Measurements from ENCODE around the gene CACNB2.

Gene CACNB2

DNA sequence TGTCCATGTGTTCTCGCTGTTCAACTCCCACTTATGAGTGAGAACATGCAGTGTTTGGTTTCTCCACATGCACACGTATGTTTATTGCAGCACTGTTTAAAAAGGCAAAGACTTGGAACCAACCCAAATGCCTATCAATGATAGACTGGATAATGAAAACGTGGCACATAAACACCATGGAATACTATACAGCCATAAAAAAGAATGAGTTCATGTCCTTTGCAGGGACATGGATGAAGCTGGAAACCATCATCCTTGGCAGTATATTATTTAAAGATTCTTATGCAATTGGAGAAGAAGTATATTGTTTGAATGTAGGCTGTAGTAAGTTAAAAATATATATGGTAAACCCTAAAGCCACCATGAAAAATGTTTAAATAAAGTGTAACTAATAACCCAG, 7.2 kb upstream of the CACNB2 start:
- no peak overlapping the region for H3K27ac ChIP-seq (replicated peaks)
- no peaks in the 10 kb centered on the region for H3K27me3 ChIP-seq (ENCODE audit: insufficient read depth, poor library complexity, severe bottlenecking)
- H3K4me3 ChIP-seq (replicated peaks; ENCODE audit: insufficient read depth, low read length): no peak overlapping the region
- TF ChIP-seq, protein P1, sequence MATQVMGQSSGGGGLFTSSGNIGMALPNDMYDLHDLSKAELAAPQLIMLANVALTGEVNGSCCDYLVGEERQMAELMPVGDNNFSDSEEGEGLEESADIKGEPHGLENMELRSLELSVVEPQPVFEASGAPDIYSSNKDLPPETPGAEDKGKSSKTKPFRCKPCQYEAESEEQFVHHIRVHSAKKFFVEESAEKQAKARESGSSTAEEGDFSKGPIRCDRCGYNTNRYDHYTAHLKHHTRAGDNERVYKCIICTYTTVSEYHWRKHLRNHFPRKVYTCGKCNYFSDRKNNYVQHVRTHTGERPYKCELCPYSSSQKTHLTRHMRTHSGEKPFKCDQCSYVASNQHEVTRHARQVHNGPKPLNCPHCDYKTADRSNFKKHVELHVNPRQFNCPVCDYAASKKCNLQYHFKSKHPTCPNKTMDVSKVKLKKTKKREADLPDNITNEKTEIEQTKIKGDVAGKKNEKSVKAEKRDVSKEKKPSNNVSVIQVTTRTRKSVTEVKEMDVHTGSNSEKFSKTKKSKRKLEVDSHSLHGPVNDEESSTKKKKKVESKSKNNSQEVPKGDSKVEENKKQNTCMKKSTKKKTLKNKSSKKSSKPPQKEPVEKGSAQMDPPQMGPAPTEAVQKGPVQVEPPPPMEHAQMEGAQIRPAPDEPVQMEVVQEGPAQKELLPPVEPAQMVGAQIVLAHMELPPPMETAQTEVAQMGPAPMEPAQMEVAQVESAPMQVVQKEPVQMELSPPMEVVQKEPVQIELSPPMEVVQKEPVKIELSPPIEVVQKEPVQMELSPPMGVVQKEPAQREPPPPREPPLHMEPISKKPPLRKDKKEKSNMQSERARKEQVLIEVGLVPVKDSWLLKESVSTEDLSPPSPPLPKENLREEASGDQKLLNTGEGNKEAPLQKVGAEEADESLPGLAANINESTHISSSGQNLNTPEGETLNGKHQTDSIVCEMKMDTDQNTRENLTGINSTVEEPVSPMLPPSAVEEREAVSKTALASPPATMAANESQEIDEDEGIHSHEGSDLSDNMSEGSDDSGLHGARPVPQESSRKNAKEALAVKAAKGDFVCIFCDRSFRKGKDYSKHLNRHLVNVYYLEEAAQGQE (IDR thresholded peaks at IDR 0.05; ENCODE audit: insufficient replicate concordance, low read depth): no peak
- TF ChIP-seq SPI1 (IDR thresholded peaks at IDR 0.05; ENCODE audit: borderline replicate concordance, low read depth): no peak
- no peak for TF ChIP-seq POLR2AphosphoS5 (IDR thresholded peaks at IDR 0.05; ENCODE audit: low read depth)
- TF ChIP-seq, protein P2, sequence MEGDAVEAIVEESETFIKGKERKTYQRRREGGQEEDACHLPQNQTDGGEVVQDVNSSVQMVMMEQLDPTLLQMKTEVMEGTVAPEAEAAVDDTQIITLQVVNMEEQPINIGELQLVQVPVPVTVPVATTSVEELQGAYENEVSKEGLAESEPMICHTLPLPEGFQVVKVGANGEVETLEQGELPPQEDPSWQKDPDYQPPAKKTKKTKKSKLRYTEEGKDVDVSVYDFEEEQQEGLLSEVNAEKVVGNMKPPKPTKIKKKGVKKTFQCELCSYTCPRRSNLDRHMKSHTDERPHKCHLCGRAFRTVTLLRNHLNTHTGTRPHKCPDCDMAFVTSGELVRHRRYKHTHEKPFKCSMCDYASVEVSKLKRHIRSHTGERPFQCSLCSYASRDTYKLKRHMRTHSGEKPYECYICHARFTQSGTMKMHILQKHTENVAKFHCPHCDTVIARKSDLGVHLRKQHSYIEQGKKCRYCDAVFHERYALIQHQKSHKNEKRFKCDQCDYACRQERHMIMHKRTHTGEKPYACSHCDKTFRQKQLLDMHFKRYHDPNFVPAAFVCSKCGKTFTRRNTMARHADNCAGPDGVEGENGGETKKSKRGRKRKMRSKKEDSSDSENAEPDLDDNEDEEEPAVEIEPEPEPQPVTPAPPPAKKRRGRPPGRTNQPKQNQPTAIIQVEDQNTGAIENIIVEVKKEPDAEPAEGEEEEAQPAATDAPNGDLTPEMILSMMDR (IDR thresholded peaks at IDR 0.05; ENCODE audit: insufficient read depth, low read length): no peak
- no peak for TF ChIP-seq GABPA (IDR thresholded peaks at IDR 0.05; ENCODE audit: low read depth)
- DNase-seq (ENCODE audit: low read depth in 1 of 2, low spot score in 1 of 2): no peak

DNA sequence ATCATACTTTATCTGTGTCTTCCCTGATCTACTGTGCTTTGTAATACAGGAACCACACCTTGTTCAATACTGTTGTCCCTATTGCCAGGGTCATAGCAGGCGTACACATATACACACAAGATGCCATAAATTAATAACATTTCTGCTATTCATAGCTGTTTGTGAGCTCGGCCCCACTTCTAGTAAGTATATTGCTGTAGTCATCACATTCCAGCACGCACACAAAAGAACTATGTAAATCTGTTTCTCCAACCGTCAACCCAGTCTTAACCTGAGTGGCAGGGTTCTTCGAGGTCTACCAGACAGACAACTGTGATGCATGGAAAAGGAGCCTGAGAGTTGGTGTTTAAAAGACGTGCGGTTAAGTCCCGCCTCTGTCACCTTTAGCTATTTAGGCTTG, 5.7 kb upstream of the CACNB2 start:
- no peak overlapping the region for H3K4me3 ChIP-seq (replicated peaks; ENCODE audit: insufficient read depth, low read length)
- TF ChIP-seq GABPA (IDR thresholded peaks at IDR 0.05; ENCODE audit: low read depth) (no peak), SPI1 (IDR thresholded peaks at IDR 0.05; ENCODE audit: borderline replicate concordance, low read depth) (no peak), POLR2AphosphoS5 (IDR thresholded peaks at IDR 0.05; ENCODE audit: low read depth) (no peak)
- TF ChIP-seq, protein P2 (IDR thresholded peaks at IDR 0.05; ENCODE audit: insufficient read depth, low read length): no peak
- TF ChIP-seq, protein P1 (IDR thresholded peaks at IDR 0.05; ENCODE audit: insufficient replicate concordance, low read depth): no peak
- H3K27me3 ChIP-seq (ENCODE audit: insufficient read depth, poor library complexity, severe bottlenecking): no peaks in the 10 kb centered on the region
- no peak for DNase-seq (ENCODE audit: low read depth in 1 of 2, low spot score in 1 of 2)
- no peak overlapping the region for H3K27ac ChIP-seq (replicated peaks)

DNA sequence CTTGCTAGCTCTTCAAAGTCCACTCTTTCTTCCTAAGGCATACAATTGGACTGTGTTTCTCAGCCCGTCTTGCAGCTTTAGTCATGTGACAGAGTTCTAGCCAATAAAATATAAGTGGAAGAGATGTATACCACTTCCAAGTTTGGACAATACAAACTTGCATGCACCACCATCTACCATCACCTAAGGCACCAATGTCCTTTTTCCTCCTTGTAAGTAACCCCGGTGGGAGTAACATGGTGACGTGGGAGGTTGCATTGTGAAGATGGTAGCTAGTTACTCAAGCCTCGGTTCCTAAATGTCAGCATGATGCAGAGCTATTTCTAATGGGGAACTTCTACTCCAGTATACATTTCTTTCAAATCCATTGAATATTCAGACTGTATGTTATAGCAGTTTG, 5.3 kb upstream of the CACNB2 start:
- Histone ChIP-seq H3K4me3 (replicated peaks; ENCODE audit: insufficient read depth, low read length) (no peak overlapping the region), H3K27ac (replicated peaks) (no peak overlapping the region), H3K27me3 (ENCODE audit: insufficient read depth, poor library complexity, severe bottlenecking) (no peaks in the 10 kb centered on the region)
- DNase-seq (ENCODE audit: low read depth in 1 of 2, low spot score in 1 of 2): no peak
- TF ChIP-seq, protein P1 (IDR thresholded peaks at IDR 0.05; ENCODE audit: insufficient replicate concordance, low read depth): no peak
- TF ChIP-seq POLR2AphosphoS5 (IDR thresholded peaks at IDR 0.05; ENCODE audit: low read depth) (no peak), GABPA (IDR thresholded peaks at IDR 0.05; ENCODE audit: low read depth) (no peak)
- TF ChIP-seq, protein P2 (IDR thresholded peaks at IDR 0.05; ENCODE audit: insufficient read depth, low read length): no peak

Measured in HL-60 (cell line).